ENCODE data around the gene SLU7.

SLU7 gene

GRCh38 chr5:160361624-160362228 lies 57.2 kb downstream of the SLU7 start:
- TF ChIP-seq CTCF (IDR thresholded peaks at IDR 0.05; ENCODE audit: low read depth, low read length, missing control alignments), result no peak
- H3K4me3 ChIP-seq (ENCODE audit: low read depth, low read length), result no peak overlapping the region
- no peak for DNase-seq (ENCODE audit: low read depth)

- H3K4me3 ChIP-seq (ENCODE audit: low read depth, low read length), result no peak overlapping the region
- no peak for DNase-seq (ENCODE audit: low read depth)
- peak; percentile 2 for TF ChIP-seq CTCF (IDR thresholded peaks at IDR 0.05; ENCODE audit: low read depth, low read length, missing control alignments)
Observed at GRCh38 chr5:160360310-160360709, 58.6 kb downstream of the SLU7 start.

GRCh38 chr5:160359816-160360215 lies 59.1 kb downstream of the SLU7 start:
- DNase-seq (ENCODE audit: low read depth), result no peak
- TF ChIP-seq CTCF (IDR thresholded peaks at IDR 0.05; ENCODE audit: low read depth, low read length, missing control alignments), result no peak
- no peak overlapping the region for H3K4me3 ChIP-seq (ENCODE audit: low read depth, low read length)

GRCh38 chr5:160359242-160359641 lies 59.6 kb downstream of the SLU7 start:
- H3K4me3 ChIP-seq (ENCODE audit: low read depth, low read length), result no peak overlapping the region
- no peak for TF ChIP-seq CTCF (IDR thresholded peaks at IDR 0.05; ENCODE audit: low read depth, low read length, missing control alignments)
- DNase-seq (ENCODE audit: low read depth), result no peak

GRCh38 chr5:160357861-160358411 lies 60.9 kb downstream of the SLU7 start:
- no peak overlapping the region for H3K4me3 ChIP-seq (ENCODE audit: low read depth, low read length)
- no peak for DNase-seq (ENCODE audit: low read depth)
- TF ChIP-seq CTCF (IDR thresholded peaks at IDR 0.05; ENCODE audit: low read depth, low read length, missing control alignments), result no peak

GRCh38 chr5:160357394-160357793 lies 61.5 kb downstream of the SLU7 start:
- DNase-seq (ENCODE audit: low read depth), result no peak
- H3K4me3 ChIP-seq (ENCODE audit: low read depth, low read length), result no peak overlapping the region
- no peak for TF ChIP-seq CTCF (IDR thresholded peaks at IDR 0.05; ENCODE audit: low read depth, low read length, missing control alignments)
